GOT3 (cell line): Measurements from ENCODE around the gene EFTUD2.
"Not testable (repeated sequence)": the region's sequence is repeated elsewhere in the genome, so short reads cannot be mapped to it uniquely, and the experiment has no call there.

Source experiments
- DNase-seq: peaks from one replicate; lab custom pipeline; 2025; ENCODE audit warnings: mixed read lengths; lab: John Stamatoyannopoulos, UW

The EFTUD2 gene

DNA sequence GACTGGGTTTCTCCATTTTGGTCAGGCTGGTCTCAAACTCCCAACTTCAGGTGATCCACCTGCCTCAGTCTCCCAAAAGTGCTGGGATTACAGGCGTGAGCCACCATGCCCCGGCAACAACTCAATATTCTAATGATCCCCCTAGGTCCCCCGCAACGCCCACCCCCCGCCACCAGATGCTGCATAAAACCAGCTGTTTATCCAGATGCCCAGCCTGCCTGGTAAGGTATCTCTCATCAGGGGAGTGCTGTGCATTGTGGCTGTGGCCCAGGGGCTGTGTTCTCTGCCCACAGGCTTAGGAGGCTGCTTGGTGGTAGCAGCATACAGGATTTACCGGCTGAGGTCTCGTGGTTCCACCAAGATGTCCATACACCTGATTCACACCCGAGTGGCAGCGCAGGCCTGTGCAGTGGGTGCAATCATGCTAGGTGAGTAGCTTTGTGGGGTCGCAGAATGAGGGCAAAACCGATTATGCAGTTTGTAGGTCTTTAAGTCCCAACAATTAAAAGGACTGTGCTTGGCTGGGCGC, 50.2 kb downstream of the EFTUD2 start:
- no peak for DNase-seq

DNA sequence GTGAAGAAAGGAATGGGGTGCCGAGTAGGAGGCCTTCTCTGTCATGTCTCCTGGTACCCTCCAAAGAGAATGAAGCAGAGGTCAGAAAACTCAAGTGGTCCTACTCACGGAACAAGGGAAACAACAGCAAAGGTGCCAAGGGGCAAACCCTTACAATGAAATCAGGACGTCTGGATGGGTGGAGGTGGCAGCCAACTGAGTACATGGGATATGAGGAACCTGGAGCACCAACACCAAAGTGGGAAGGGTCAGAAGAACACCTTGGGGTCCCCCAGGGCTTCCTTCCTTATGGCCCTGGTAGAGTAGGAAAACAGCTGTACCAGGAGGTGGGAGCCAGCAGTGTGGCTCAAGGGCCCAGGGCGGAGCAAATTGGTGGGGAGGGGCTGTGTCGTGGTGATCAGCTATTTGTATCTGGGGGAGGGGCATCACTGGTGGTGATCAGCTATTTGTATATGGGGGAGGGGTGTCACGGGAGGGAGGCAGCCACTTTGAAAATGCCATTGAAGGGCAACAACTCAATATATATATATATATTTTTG, 50.9 kb downstream of the EFTUD2 start:
- no peak for DNase-seq

DNA sequence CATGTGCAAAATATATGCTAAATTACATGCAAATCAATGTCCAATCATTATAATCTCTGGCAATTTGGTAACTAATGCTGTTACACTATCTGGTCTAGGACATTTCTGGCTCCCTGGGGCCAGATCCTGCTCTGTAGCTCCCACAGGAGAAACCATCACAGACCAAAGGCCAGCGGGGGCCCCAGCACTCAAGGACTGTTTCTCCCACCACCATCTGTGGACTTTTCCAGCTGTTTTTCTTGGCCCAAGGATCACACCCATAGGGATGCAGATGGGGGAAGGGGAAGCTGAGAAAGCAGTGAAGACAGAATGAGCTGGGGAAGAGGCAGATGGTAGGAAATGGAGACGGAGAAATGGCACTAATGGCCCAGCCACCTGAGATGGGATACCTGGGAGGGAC, 51.7 kb downstream of the EFTUD2 start, which contains the start of gene HIGD1B:
Gene HIGD1B, plus strand, starts transcription at position 298 of the 400 bp plus-strand sequence. CDS start 270 bp downstream, outside the sequence.
- no peak for DNase-seq

DNA sequence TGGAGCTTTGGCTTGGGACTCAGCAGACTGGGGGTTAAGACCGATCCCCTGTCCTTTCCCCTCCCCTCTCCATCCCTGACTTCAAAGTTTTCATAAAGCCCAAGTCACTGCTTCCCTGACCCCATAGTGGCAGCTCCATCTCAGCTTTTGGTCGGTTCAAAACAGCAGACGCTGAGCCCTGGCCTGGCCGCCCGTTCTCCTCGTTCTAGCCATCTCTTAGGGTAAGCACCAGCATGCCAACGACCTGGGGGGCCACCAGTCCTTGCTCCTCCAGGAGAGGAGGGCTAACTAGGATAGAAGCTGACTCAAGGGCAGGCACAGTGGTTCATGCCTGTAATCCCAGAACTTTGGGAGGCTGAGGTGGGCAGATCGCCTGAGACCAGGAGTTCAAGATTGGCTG, 53.0 kb downstream of the EFTUD2 start:
- no peak for DNase-seq

DNA sequence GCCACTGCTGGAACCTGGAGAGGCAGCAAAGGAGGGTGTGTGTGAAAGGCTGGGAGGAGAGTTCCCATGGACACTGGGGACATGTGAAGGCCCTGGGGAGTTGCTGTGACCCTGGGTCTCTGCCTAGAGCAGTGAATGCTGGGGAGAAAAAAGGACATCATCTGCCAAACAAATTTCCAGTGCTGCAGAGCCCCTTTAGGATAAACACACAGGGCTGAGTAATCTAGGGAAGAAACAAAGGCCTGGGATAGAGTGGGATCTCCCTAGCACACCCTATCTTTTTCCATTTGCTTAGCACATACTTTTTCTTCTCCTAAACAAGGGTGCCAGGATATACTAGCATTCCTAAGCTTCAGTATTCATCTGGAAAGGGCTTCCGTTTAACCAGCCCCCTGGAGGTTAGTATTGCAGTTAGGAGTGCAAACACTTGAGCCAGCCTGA, 54.8 kb downstream of the EFTUD2 start:
- DNase-seq, result no peak

DNA sequence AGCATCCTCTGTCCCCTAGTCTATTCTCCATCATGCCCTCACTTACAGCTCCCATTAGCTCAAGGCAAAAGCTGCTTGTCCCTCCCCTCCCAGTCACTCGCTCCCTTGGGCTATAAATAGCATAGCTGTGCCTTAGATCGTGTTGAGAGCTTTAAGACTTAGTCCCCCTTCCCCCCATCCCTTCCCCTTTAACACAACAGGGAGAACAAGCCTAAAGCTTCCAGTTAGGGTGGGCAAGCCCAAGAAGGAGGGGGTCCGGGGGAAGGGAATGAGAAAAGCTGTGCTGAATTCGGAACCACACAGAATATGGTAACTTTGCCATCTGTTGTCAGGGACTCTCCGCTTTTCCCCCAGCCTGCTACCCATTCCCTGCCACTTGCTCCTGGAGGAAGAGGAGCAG, 56.5 kb downstream of the EFTUD2 start:
- DNase-seq, result no peak

DNA sequence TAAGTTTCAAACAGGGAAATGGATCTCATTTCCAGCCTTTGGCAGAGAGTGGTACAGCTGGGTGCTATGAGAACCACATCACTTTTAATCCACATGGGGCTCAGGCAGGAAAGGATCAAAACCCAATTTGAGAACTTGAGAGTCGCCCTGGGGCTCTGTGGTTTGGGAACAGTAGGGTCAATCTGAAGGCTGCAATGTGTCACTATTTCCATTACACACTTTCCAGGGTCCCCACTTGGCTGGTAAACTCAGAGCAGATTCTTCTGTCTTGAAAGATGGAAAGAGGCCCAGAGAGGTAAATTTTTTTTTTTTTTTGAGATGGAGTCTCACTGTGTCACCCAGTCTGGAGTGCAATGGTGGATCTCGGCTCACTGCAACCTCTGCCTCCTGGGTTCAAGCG, 58.3 kb downstream of the EFTUD2 start:
- no peak for DNase-seq

DNA sequence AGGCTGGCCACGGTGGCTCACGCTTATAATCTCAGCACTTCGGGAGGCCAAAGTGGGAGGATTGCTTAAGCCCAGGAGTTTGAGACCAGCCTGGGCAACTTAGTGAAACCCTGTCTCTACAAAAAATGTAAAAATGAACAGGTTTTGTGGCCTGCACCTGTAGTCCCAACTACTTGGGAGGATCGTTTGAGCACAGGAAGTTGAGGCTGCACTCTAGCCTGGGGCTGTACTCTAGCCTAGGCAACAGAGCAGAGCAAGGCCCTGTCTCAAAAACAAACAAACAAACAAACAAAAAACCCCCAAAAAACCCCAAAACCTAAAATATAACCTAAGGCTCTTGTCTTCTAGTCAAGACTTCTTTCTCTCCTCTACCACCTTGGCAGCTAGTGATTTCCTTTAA, 59.0 kb downstream of the EFTUD2 start:
- no peak for DNase-seq

DNA sequence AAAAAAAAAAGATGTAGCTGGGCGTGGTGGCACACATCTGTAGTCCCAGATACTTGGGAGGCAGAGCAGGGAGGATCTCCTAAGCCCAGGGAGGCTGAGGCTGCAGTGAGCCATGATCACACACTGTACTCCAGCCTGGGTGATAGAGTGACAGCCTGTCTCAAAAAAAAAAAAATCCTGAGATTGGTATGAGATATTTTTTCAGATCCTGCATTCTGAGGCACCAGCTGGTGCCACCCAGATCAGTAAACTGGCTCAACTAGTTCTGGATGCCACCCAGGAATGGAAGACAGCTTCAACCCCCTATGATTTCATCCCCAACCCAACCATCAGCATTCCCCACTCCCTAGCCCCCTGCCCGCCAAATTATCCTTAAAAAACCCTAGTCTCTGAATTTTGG, 62.0 kb downstream of the EFTUD2 start:
- no peak for DNase-seq

DNA sequence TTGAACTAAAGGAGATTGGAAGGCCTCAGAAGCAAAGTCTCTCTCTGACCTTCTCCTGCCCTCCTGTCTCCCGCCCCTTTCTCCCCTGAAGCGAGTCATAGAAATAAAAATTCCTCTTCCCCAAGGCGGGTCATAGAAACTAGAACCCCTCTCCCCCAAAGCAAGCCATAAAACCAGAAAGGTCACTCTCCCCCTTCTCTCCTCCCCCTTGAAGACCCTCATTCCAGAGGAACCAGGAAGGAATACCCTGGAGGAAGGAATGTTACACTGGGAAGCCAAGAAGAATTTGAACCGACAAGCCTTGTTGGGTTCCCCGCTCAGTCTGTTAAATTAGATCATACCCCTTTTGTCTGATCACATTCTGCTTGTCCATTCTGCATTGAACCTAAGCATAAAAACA, 66.4 kb downstream of the EFTUD2 start:
- no peak for DNase-seq

DNA sequence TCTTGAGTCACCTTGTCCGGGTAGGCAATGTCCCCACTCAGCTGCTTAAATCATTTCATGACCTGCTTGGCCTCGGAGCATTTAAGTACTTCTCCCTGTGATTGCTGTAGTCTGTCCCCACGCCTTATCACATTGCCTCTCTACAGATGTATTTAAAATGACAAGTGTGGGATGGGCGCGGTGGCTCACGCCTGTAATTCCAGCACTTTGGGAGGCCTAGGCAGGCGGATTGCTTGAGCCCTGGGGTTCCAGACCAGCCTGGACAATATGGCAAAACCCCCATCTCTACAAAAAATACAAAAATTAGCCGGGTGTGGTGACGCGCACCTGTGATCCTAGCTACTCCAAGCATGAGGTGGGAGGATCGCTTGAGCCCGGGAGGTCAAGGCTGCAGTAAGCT, 67.9 kb downstream of the EFTUD2 start:
- DNase-seq, result no peak

DNA sequence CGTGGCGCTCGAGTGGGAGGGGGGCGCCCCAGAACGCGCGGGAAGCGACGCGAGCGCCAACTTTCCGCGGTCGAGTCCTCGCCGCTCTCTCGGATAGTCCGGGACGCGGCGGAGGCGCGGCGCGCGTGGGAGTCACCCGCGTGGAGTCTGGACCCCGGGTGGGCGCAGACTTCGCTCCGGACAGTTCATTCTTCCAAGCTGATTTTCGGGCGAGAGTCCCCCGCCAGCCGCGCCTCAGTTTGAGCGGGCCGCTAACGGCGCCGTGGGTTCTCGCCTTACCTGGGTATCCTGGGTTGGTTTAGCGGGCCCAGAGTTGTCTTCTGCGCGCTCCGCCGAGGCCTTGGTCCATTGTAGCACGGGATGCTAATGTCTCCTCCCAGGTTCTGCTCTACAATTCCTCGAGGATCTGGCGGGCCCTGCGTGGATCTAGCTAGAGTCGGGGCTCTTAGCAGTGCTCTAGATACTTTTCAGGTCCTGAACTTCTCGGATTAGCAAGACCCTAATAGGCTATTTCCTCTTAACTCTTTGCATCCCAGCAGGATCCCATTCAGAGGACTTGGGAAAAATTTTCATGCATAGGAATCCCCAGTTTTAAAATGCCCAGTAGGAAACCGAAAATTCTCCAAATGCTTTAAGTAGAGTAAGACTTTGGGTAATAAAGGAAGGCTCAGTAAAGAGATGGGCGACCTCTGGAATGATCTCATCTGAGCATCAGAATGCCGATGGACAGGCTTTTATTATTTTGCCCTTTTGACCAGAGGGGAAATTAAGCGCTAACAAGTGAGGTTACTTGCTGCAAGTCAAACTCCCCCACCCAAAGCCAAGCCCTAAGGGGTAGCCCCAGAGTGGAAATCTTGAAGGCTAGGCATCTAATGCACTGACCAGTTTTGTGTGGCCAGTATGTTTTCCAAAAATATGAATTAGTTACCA, 68.6 kb downstream of the EFTUD2 start:
- no peak for DNase-seq

DNA sequence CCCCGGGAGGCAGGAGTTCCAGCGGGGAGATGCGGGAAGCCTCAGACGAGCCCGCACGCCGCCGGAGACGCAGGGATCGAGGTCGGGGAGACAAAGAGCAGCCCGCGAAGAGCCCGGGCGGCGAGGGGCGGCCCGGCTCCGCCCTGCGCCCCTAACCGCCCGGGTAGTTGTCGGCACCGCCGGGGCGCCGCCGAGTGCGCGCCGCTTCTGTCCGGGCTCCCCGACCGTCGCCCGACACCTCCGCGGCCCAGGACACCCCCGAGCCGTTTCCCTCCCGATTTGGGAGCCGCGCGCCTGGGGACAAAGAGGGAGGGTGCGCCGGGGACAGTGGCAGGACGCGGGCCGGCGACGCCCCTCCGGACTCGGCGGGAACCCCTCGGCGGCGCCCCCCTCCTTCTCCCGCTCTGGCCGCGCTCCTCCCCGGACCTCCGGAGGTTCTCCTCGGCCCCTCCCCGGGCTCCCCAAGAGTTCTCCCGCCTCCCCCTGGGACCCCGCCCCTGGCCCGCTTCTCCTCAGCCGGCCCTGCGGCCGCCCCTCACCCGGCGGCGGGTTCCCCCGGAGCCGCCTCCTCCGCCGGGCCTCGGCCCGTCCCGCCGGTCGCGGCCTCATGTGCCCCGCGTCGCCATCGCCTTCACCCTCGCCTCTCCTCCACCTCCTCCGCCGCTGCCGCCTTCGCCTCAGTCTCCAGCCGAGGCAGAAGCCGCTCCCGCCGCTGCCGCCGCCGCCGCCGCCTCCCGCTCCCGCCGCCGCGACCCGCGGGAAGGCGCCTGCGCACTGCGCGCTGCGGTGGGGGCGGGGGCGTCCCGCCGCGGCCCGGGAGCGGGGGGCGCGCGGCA, 69.5 kb downstream of the EFTUD2 start, which contains the start of gene GJC1:
Gene GJC1, minus strand, starts transcription at position 765 of the 836 bp plus-strand sequence. CDS start 24,470 bp downstream, outside the sequence.
- no peak for DNase-seq

DNA sequence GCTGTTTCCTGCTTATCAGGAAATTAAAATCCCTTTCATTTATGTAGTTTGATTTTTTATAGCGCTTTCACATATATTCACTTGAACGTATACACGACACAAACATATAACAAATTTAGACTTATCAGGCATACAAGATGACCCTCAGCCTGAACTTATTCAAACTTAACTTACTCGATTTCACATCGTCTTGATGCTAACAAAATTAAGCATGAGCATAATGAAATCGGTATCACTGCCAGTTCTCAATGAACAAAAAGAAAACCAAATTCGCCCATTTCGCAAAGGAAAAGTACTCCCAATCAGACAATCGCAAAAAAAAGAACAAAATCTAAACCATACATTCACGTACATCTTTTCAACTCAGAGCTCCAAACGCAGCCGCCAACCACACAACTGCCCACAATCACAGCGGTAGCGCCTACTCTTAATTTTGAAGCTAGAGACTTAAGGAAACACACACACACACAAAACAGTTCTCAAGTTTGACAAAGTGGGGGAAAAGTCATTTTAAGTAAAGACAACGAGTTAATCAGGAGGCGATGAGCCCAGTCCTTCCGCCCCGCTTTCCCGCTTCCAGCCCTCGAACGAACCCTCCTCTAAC, 70.2 kb downstream of the EFTUD2 start:
- no peak for DNase-seq

DNA sequence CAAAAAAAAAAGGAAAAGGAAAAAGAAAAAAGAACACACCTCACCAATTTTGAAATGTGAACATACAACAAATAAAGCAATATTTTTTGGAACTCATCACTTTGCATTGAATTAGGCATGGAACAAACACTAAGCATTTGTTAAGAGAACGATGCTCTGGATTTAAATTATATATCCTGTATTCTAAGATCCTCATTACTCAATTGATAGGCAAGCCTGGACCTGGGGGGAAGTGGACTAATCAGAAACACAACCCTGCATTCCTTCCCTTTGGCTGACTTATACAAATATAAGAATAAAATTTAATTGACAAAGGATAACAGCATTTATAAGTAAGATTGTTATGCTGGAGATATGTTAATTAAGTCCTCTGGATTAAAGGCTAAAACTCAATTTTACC, 71.4 kb downstream of the EFTUD2 start:
- no peak for DNase-seq

DNA sequence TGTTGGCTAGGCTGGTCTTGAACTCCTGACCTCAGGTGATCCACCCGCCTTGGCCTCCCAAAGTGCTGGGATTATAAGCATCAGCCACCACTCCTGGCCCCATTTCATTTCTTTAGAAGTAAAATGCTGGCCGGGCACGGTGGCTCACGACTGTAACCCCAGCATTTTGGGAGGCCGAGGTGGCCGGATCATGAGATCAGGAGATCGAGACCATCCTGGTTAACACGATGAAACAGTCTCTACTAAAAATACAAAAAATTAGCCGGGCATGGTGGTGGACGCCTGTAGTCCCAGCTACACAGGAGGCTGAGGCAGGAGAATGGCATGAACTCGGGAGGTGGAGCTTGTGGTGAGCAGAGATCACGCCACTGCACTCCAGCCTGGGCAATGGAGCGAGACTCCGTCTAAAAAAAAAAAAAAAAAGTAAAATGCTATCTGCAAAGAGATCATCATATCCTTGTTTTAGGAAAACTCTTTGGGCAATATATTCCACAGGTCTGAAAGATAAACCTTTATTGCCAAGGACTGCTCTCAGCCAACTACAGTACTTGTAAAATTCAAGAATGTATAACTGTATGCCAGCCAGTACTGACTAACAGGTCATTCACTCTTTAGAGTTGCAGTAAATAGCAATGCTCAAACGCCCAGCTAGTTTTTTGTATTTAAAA, 73.0 kb downstream of the EFTUD2 start:
- no peak for DNase-seq

DNA sequence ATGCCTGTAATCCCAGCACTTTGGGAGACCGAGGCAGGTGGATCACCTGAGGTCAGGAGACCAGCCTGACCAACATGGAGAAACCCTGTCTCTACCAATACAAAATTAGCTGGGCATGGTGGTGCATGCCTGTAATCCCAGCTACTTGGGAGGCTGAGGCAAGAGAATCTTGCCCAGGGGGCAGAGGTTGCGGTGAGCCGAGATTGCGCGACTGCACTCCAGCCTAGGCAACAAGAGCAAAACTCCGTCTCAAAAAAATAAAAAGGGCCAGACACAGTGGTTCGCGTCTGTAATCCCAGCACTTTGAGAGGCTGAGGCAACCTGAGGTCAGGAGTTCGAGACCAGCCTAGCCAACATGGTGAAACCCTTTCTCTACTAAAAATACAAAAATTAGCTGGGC, 74.0 kb downstream of the EFTUD2 start:
- not testable (repeated sequence) for DNase-seq

DNA sequence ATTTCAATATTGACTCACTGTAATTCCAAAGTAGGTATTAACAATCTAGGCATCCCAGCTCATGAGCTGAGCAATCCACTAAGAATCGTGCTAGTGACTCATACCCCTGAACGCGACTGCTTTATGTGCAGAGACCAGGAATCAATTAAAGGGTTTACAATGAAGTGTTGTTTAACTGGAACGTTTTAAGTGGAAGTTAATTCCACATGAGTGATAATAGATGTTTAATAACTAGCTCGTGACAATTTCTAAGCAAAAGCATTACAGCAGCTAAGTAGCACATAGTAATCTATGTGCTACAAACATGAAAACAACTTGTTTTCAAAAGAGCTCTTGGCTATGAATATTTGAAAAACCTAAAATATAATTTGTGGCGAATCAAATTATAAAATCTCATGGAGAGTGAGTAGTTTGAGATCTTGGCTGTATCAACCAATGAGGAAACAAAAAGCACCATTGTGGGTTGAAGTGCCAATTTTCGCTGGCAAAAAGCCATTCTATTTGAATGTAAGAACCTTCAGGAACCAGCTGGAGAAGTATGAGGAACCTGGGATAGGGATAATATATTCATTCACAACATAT, 78.5 kb downstream of the EFTUD2 start:
- DNase-seq, result no peak

DNA sequence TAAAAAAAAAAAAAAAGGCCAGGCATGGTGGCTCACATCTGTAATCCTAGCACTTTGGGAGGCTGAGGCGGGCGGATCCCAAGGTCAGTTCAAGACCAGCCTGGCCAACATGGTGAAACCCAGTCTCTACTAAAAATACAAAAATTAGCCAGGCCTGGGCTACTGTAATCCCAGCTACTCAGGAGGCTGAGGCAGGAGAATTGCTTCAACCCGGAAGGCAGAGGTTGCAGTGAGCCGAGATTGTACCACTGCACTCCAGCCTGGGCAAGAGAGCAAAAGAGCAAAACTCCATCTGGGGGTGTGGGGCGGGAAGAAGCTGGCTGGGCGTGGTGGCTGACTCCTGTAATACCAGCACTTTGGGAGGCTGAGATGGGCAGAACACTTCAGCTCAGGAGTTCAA, 80.7 kb downstream of the EFTUD2 start:
- not testable (repeated sequence) for DNase-seq

DNA sequence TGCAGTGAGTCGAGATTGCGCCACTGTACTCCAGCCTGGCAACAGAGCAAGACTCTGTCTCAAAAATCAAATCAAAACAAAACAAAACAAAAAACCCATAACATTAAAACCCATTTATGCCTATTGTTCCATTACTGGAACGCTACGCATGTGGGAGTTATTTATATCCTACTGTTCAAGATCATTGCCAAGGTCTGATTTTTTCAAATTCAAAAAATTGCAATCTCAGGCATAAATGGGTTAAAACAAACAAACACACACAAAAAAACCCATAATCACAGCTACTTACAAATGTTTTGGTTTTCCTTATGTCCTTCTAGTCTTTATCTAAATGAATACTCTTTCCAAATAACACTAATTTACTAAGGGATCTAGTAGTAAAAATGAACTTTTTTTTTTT, 87.0 kb downstream of the EFTUD2 start:
- DNase-seq, result no peak
